SK-N-SH treated with all-trans-retinoic acid at 6 μM for 48 hours (cell line): Measurements from ENCODE around the gene CLEC2B.

Experiments used
- ARNTL ChIP-seq: fragments of 450-650 bp; formaldehyde crosslinking; IDR thresholded peaks from 2 replicates; pipeline ENCODE4 v1.5.0; 2020; ENCODE audit warnings: low read depth, mild to moderate bottlenecking, moderate library complexity, borderline replicate concordance
- GLIS3 ChIP-seq: fragments of 250-450 bp; sonication (Bioruptor Pico); IDR thresholded peaks from 2 replicates; pipeline ENCODE4 v1.5.0; 2020; ENCODE audit warnings: mild to moderate bottlenecking, moderate library complexity
- OSR1 ChIP-seq: fragments of 250-450 bp; sonication (Bioruptor Pico); IDR thresholded peaks from 2 replicates; pipeline ENCODE4 v1.8.0; 2022; ENCODE audit warnings: moderate library complexity, mild to moderate bottlenecking, inconsistent platforms
- PPARA ChIP-seq: fragments of 250-450 bp; sonication (Bioruptor Pico); IDR thresholded peaks from 2 replicates; pipeline ENCODE4 v1.5.0; 2020; ENCODE audit warnings: mild to moderate bottlenecking, borderline replicate concordance
- TCF4 ChIP-seq: fragments of 250-450 bp; sonication (Bioruptor Pico); IDR thresholded peaks from 2 replicates; pipeline ENCODE4 v1.8.0; 2021; ENCODE audit warnings: mild to moderate bottlenecking, moderate library complexity, borderline replicate concordance
- ZC3H10 ChIP-seq: fragments of 250-450 bp; sonication (Bioruptor Pico); IDR thresholded peaks from 2 replicates; pipeline ENCODE4 v1.5.1; 2021; ENCODE audit warnings: mild to moderate bottlenecking, moderate library complexity
- ZFP3 ChIP-seq: fragments of 250-450 bp; sonication (Bioruptor Pico); IDR thresholded peaks from 2 replicates; pipeline ENCODE4 v1.5.0; 2020; ENCODE audit warnings: mild to moderate bottlenecking, moderate library complexity
- ZFP30 ChIP-seq: fragments of 450-650 bp; formaldehyde crosslinking; IDR thresholded peaks from 2 replicates; pipeline ENCODE4 v1.5.0; 2022; ENCODE audit warnings: mild to moderate bottlenecking, moderate library complexity
- TF ChIP-seq, protein P1 (sequence below): fragments of 250-450 bp; sonication (Bioruptor Pico); IDR thresholded peaks from 2 replicates; pipeline ENCODE4 v1.5.1; 2021; ENCODE audit warnings: mild to moderate bottlenecking, moderate library complexity
- TF ChIP-seq, protein P2 (sequence below): fragments of 250-450 bp; sonication (Bioruptor Pico); IDR thresholded peaks from 2 replicates; pipeline ENCODE4 v1.8.0; 2020; ENCODE audit warnings: mild to moderate bottlenecking, moderate library complexity, borderline replicate concordance

DNA sequence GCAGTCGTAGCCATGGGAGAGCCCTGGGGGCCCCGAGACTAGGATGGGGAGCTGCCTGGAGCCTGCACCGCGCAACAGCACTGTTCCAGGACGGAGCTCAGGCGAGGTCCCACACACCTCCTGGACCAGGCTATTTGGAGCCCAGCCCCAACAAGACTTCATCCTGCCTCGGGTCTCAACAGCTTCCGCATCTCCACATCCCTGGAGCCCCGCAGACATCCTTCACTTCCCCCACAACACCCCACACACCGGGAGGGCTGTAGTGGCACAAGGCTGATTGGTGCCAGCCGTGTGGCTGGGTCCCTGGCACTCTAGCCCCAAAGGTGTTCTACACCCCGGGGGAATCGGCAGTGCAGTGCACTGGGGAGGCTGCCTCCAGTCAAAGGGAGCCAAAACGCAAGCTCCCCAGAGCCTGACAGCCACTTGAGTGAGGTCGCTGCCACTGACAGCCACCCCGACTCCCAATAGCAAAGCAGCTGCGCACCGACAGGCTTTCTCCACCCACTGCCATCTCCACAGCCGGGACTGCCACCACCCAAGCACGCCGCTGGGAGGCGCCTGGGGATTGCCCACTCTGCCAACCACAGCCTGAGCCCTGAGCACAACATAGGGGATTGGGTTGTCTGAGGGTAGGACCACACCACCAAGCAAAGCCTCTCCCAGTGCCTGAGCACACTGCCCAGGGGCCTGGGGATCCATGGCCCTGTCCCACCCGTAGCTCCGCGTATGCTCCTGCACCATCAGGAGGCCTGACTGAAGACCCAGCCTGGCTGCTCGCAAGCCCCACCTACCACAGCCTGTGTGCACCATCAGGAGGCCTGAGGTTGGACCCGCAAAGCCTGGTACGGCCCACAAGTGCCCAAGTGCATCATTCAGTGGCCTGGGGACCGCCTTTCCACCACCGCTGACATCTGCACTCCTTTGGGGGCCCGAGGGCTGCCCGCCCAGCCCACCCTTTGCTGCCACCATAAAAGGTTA is 55.0 kb downstream of the CLEC2B start:
- TF ChIP-seq ARNTL (CRISPR knock-in tag) = no peak
- TF ChIP-seq ZC3H10 = no peak
- TF ChIP-seq TCF4 (CRISPR knock-in tag) = no peak
- no peak for TF ChIP-seq PPARA (CRISPR knock-in tag)
- no peak for TF ChIP-seq ZFP3
- TF ChIP-seq OSR1 (CRISPR knock-in tag) = no peak
- no peak for TF ChIP-seq GLIS3 (CRISPR knock-in tag)
- no peak for TF ChIP-seq ZFP30 (CRISPR knock-in tag)
- TF ChIP-seq, protein P1, sequence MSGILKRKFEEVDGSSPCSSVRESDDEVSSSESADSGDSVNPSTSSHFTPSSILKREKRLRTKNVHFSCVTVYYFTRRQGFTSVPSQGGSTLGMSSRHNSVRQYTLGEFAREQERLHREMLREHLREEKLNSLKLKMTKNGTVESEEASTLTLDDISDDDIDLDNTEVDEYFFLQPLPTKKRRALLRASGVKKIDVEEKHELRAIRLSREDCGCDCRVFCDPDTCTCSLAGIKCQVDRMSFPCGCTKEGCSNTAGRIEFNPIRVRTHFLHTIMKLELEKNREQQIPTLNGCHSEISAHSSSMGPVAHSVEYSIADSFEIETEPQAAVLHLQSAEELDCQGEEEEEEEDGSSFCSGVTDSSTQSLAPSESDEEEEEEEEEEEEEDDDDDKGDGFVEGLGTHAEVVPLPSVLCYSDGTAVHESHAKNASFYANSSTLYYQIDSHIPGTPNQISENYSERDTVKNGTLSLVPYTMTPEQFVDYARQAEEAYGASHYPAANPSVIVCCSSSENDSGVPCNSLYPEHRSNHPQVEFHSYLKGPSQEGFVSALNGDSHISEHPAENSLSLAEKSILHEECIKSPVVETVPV (CRISPR knock-in tag) = no peak
- TF ChIP-seq, protein P2, sequence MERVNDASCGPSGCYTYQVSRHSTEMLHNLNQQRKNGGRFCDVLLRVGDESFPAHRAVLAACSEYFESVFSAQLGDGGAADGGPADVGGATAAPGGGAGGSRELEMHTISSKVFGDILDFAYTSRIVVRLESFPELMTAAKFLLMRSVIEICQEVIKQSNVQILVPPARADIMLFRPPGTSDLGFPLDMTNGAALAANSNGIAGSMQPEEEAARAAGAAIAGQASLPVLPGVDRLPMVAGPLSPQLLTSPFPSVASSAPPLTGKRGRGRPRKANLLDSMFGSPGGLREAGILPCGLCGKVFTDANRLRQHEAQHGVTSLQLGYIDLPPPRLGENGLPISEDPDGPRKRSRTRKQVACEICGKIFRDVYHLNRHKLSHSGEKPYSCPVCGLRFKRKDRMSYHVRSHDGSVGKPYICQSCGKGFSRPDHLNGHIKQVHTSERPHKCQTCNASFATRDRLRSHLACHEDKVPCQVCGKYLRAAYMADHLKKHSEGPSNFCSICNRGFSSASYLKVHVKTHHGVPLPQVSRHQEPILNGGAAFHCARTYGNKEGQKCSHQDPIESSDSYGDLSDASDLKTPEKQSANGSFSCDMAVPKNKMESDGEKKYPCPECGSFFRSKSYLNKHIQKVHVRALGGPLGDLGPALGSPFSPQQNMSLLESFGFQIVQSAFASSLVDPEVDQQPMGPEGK = no peak
